NCI-H2029 treated with DMSO at 0.1 percent for 48 hours (cell line): ENCODE results near the gene IRGQ.
A peak's percentile ranks its signal among the peaks of the same experiment; 100 is the strongest.
"Not testable (repeated sequence)": the region's sequence is repeated elsewhere in the genome, so short reads cannot be mapped to it uniquely, and the experiment has no call there.

ENCODE experiments used
- DNase-seq: peaks from one replicate; lab custom pipeline; 2025; lab: John Stamatoyannopoulos, UW

IRGQ gene

GRCh38 chr19:43595999-43596841 lies at the start of gene IRGQ, which contains the start of gene ZNF576:
IRGQ (minus strand) TSS chr19:43596134; CDS start chr19:43595338, 796 bp downstream.
ZNF576 (plus strand) TSS chr19:43596595; CDS start chr19:43597109, 514 bp downstream.
- peak; percentile 95 for DNase-seq

GRCh38 chr19:43644181-43644580 lies 48.2 kb upstream of the IRGQ start:
- no peak for DNase-seq

DNA sequence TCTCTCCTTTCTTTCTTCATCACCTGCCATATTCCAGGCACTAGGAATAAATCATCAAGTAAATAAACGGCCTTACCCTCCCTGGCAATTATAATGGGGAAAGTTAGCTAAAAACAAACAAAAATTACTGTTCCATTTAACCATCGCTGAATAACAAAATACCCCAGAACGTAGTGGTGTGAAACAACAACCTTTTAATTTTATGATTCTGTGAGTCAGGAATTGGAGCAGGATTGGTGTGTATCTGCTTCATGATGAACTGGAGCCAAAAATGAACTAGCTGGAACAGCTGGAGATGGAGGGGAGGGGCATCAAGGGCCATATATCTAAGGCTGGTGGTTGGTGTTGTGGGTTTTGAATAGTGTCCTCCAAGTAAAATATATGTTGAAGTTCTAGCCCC lies 47.4 kb upstream of the IRGQ start:
- DNase-seq = no peak

- no peak for DNase-seq
Observed at GRCh38 chr19:43642531-43642930, 46.6 kb upstream of the IRGQ start.

DNA sequence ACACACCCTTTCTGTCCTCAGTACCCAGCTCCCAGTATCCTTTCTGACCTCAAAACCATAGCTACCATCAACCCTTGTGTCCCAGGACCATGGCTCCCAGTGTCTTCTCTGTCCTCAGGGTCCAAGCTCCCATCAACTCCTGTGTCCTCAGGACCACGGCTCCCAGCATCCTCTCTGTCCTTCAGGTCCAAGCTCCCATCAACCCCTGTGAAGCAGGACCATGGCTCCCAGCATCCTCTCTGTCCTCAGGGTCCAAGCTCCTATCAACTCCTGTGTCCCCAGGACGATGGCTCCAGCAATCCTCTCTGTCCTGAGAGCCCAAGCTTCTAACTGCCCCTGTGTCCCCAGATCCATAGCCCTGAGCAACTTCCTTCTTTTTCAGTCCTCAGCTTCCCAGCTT lies 45.4 kb upstream of the IRGQ start:
- no peak for DNase-seq

- DNase-seq = no peak
Observed at GRCh38 chr19:43640424-43640757, 44.5 kb upstream of the IRGQ start.

GRCh38 chr19:43639519-43640423 lies 43.8 kb upstream of the IRGQ start, which contains the start of gene CADM4:
CADM4 (minus strand) TSS chr19:43639850; CDS start chr19:43639790, 60 bp downstream.
- no peak for DNase-seq

- DNase-seq = no peak
Observed at GRCh38 chr19:43638995-43639518, 43.1 kb upstream of the IRGQ start.

- DNase-seq = no peak
Observed at GRCh38 chr19:43638214-43638994, 42.5 kb upstream of the IRGQ start.

DNA sequence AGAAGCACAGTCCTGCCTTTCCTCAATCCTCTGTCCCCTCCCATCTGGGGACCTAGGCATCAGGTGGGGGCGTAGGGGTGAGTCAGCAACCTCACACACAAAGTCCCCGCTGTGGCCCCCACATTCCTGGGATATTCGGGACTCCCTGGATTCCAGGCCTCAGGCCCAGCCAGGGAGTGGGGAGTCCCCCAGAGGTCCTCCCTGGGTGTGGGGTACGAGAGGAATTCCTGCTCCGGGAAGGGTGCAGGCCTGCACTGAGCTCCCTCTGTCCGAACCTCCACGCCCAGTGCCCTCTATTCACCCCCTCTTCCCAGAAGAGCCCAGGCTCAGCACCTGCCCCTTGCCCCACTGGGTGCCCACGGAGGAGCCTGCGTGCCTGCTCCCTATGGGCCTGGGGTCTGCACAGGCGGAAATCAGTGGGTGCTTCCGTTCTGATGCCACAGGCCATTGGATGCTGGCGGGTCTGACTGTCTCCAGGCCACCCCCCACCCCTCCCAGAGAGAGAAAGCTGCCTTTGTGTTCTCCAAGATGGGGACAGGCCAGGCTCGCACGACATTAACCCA lies 40.3 kb upstream of the IRGQ start:
- DNase-seq = no peak

- not testable (repeated sequence) for DNase-seq
Observed at GRCh38 chr19:43635561-43635940, 39.6 kb upstream of the IRGQ start.

DNA sequence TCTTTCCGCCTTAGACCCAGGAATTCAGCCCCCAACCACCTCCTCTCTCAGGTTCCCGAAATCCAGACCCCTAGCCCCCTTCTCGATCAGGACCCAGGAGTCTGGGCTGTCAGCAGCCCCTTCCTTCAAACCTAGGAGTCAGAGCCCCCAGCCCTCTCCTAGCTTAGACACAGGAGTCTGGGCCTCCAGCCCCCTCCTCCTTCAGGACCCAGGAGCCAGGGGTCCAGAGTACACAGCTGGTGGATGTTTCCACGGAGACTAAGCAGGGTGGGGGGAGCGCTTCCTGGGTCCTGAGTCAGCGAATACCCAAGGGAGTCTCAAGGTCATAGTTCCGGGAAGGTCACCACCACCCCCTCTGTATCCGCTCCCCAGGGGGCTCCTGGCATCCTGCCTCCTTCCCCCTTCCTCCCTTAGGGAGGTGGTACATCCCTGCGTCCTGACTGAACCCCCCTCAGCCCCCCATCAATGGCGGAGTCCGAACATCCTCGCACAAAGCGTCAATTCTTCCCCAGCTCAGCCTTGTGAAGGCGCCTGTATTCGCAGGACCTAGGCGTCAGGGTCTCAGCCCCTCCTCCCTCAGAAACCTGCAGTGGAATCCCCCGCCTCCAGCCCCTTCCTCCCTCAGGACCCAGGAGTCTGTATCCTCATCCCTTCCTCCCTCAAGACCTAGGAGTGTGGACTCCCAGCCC lies 39.1 kb upstream of the IRGQ start:
- DNase-seq = no peak

GRCh38 chr19:43634506-43634871 lies 38.6 kb upstream of the IRGQ start:
- no peak for DNase-seq

DNA sequence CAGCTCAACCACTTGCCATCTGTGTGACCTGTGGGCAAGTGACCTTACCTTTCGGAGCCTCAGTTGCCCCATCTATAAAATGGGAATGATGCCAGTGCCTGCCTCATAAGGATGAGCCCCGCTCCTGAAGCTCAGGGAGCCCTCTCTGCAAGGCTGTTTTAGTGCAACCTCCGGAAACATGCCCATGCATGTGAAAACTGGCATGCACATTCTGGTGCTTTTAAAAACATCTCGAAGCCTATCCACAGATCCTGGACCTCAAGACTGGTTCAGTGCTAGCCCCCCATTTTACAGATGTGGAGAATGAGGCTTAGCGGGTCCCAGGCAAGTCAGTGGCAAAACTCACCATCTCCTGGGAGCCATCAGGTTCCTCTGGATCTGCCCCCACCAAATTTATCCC lies 38.1 kb upstream of the IRGQ start:
- no peak for DNase-seq

- DNase-seq = no peak
Observed at GRCh38 chr19:43633520-43633919, 37.6 kb upstream of the IRGQ start.

DNA sequence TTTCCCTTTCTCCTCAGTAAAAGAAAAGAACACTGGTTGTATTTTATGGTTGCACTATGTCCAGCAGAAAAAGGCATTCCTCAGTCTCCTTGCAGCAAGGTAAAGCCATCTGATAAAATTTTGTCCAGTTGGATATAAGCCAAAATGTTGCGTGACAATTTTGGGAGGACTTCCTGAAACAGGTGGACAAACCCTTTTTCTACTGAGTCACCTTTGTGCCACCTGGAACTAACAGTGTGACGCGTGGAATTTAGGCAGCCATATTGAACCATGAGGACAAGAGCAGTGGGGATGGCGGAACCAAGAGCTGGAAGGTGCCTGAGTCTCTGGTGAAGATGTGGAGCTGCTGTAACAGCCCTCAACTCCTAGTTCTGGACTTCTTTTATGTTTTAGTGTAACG lies 35.6 kb upstream of the IRGQ start:
- DNase-seq = no peak

GRCh38 chr19:43628646-43629326 lies 32.9 kb upstream of the IRGQ start:
- no peak for DNase-seq

DNA sequence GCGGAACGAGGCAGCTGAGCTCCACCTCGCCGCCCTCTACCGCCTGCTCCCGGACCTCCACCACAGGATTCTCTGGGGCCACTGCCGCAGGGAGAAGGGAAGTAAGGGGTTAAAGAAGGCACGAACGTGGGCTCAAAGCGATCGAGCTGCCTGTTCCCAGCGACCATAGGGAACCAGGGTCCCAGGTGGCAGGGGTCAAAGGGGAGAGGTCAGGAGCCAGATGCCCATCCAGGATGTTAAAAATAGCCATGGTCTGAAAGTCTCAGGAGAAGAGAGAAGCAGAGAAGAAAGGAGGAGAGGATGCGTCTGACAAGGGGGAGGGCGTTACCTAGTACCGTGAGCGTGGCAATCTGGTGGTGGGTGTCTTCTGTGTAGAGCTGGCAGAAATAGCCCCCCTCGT lies 30.9 kb upstream of the IRGQ start:
- DNase-seq = no peak

DNA sequence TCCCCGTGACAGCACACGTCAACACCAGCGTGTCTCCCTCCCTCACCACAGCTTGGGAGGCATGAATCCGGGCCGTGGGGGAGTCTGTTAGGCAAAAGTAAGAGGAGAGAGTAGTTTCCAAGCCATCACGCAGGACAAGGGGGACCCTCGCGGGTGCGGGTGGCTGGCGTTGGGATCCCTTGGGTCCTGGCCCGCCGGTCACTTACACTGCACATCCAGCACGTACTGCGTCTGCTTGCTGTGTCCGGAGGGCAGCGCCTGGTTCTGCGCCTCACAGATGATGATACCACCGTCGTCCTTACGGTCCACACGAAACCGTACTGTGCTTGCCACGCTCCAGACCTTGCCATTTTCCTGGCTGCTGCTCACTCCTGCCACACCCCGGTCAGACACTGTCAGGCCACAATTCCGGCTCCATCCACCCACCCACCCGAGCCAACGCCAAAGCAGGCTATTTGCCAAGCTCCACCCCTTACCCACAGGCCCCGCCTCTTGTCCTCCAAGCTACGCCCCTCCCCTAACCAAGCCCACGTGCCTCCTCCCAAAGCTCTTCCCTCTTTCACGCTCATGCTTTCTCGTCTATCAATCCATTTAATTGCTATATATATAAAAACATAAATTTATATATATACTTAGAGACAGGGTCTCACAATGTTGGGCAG lies 30.1 kb upstream of the IRGQ start:
- DNase-seq = no peak

GRCh38 chr19:43624933-43625332 lies 29.0 kb upstream of the IRGQ start:
- no peak for DNase-seq
